ENCODE results near the gene SLC6A13.

The SLC6A13 gene

GRCh38 chr12:175759-176158 lies 86.9 kb downstream of the SLC6A13 start:
- no peak for DNase-seq

- peak; percentile 76 for DNase-seq
These were observed 87.4 kb downstream of the SLC6A13 start for GRCh38 chr12:175250-175649.

- no peak for DNase-seq
These were observed 88.0 kb downstream of the SLC6A13 start for GRCh38 chr12:174596-174995.

GRCh38 chr12:174124-174523 lies 88.5 kb downstream of the SLC6A13 start:
- DNase-seq = no peak

GRCh38 chr12:172732-173161 lies 89.9 kb downstream of the SLC6A13 start:
- no peak for DNase-seq

GRCh38 chr12:171743-172676 lies 90.6 kb downstream of the SLC6A13 start:
- DNase-seq = no peak

- no peak for DNase-seq
These were observed 91.4 kb downstream of the SLC6A13 start for GRCh38 chr12:171276-171675.
